Ovary (tissue), 9 donors: ENCODE measurements around the gene RNLS. TPM values are rescaled to one million over a fixed set of nuclear protein-coding genes. Genes with fewer than 3 reads are reported as not detected.

Source experiments
- DNase-seq, 5 donors: peaks; one replicate each; pipeline ENCODE4 v3.0.0-alpha.2; 2019 to 2020
- H3K27ac ChIP-seq, 2 donors: fragments of 200-600 bp; one replicate each; pipeline versions ENCODE4 v1.5.1 to v1.8.0; 2019 to 2022
- H3K27me3 ChIP-seq: fragments of 200-600 bp; one replicate; pipeline ENCODE4 v1.8.0; 2022
- H3K36me3 ChIP-seq: fragments of 200-600 bp; sonication (generic); one replicate; pipeline ENCODE4 v1.5.1; 2019
- H3K4me1 ChIP-seq: one replicate; pipeline ENCODE4 v1.8.1; 2013; ENCODE audit warnings: mild to moderate bottlenecking, moderate library complexity; ENCODE audit not compliant: insufficient read depth
- H3K4me3 ChIP-seq: fragments of 200-600 bp; sonication (generic); one replicate; pipeline ENCODE4 v1.5.1; 2017
- H3K9me3 ChIP-seq, 2 donors: fragments of 200-600 bp in 1 of 2; sonication (generic) in 1 of 2; one replicate each; pipeline versions ENCODE4 v1.5.1 to v1.8.1; 2013 to 2019; ENCODE audit warnings: mild to moderate bottlenecking in 1 of 2, moderate library complexity in 1 of 2
- EP300 ChIP-seq: sonication (generic); formaldehyde crosslinking; IDR thresholded peaks from one replicate; pipeline ENCODE4 v1.6.1; 2017; ENCODE audit warnings: antibody characterized with exemption
- POLR2A ChIP-seq: fragments of 450-650 bp; IDR thresholded peaks from one replicate; pipeline ENCODE4 v1.6.1; 2017; ENCODE audit warnings: antibody characterized with exemption, mild to moderate bottlenecking, moderate library complexity
- WGBS, 3 donors: extraction: QIAGEN DNeasy Blood & Tissue Kit in 1 of 3; methylation state at CpG; one replicate each; pipeline versions ENCODE4 v1.1.5 to v1.1.7; 2013 to 2017; 5-methylcytosine and 5-hydroxymethylcytosine counted together
- intact Hi-C, 4 donors: fragments of 100-400 bp; cut with DNase I; formaldehyde crosslinking; loops; one replicate each; pipeline versions ENCODE4 v1.11.0 to v1.15.1; 2022 to 2023
- polyA plus RNA-seq, 2 donors: library from polyadenylated mRNA; stranded (reverse); fragments of 200-250 nt in 1 of 2; fragments of 350-450 nt in 1 of 2; fragmentation: Illumina TruSeq in 1 of 2; extraction: RNeasy Lipid Tissue Mini Kit (QIAGEN cat#74804) in 1 of 2; gene quantifications; one replicate each; pipeline ENCODE4 v1.2.3, GENCODE V29; 2013 to 2014
- total RNA-seq, 7 donors: library from RNA; depleted of rRNA in 2 of 7; stranded (reverse); fragments of >200 nt in 2 of 7; fragmentation: NEBNext Ultra II Directional in 3 of 7; extraction: Animal tissue kit (Norgen Biotek cat#: 25700) in 3 of 7; gene quantifications; one replicate each; pipeline versions ENCODE4 v1.1.0 to v1.2.4, GENCODE V29; 2016 to 2023
- TF ChIP-seq, protein P1 (sequence below), 3 donors: fragments of 450-650 bp in 2 of 3; fragments of 200-600 bp in 1 of 3; IDR thresholded peaks; one replicate each; pipeline versions ENCODE4 v1.5.1 to v1.8.0; 2016 to 2022; ENCODE audit warnings: antibody characterized with exemption in 3 of 3, mild to moderate bottlenecking in 1 of 3
- donor health status: DM: no; HTN: no; CAD: no; lungs with moderate emphysema.
- donor health status: DM: no; HTN: no; CAD: no.
- donor health status: Bipolar disorder and iron deficiency.
- donor health status: DM: yes; HTN: yes; CAD: no.
- donor health status: DM: no; HTN: no; CAD: no.
- donor health status: DM: yes; HTN: yes; CAD: no.

RNLS gene
- total and polyA plus RNA-seq, 9 donors, result 7.5 to 21.9 (median 11.8) TPM

DNA sequence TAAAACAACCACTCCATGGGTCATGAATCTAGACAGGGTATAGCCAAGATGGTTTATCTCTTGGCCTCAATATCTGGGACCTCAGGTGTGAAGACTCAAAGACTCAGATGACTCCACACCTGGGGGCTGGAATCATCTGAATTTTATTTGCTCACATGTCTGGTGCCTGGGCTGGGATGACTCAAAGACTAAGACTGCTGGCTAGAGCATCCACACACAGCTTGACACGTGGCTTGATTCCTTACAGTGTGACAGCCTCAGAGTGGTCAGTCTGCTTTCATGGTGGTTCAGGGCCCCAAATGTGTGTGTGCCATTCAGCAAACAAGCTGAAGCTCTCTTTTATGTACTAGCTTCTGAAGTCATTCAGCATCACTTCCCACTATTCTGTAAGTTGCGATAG lies 333.7 kb downstream of the RNLS start:
- Histone ChIP-seq H3K36me3 (no peaks in the 10 kb centered on the region), H3K4me1 (peaks cover 4% of the 10 kb centered on the region), H3K27me3 (no peaks in the 10 kb centered on the region), H3K4me3 (no peak overlapping the region), H3K9me3 (no peaks in the 10 kb centered on the region), H3K27ac (no peak overlapping the region)
- TF ChIP-seq, protein P1, sequence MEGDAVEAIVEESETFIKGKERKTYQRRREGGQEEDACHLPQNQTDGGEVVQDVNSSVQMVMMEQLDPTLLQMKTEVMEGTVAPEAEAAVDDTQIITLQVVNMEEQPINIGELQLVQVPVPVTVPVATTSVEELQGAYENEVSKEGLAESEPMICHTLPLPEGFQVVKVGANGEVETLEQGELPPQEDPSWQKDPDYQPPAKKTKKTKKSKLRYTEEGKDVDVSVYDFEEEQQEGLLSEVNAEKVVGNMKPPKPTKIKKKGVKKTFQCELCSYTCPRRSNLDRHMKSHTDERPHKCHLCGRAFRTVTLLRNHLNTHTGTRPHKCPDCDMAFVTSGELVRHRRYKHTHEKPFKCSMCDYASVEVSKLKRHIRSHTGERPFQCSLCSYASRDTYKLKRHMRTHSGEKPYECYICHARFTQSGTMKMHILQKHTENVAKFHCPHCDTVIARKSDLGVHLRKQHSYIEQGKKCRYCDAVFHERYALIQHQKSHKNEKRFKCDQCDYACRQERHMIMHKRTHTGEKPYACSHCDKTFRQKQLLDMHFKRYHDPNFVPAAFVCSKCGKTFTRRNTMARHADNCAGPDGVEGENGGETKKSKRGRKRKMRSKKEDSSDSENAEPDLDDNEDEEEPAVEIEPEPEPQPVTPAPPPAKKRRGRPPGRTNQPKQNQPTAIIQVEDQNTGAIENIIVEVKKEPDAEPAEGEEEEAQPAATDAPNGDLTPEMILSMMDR (IDR thresholded peaks at IDR 0.05), result no peak
- no peak for TF ChIP-seq POLR2A
- no peak for TF ChIP-seq EP300
- WGBS, 3 donors, result 96 to 100% (median 100%) methylated on average over 2 of the region's 2 CpGs
- intact Hi-C loops, result no loop called here
- DNase-seq, result no peak

DNA sequence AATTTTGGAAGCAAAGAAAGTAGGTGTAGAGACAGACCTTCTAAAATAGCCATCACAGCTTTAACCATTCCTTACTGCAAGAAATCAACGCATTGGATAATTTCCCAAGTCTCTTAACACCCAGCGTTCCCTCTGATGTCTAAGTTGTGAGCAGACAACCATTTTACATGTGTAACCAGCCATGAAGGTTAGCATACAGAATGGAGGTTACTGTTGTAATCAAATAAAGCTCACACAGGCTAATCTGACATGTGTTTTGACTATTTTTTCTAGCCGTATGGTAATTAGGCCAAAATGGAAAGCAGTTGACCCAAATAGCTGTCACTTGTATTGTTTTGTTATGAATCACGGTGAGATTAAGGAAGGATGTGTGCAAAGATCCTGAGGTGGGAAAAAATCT lies 336.4 kb downstream of the RNLS start:
- intact Hi-C loops, result no loop called here
- no peak for TF ChIP-seq EP300
- TF ChIP-seq POLR2A, result no peak
- TF ChIP-seq, protein P1 (IDR thresholded peaks at IDR 0.05), result no peak
- Histone ChIP-seq H3K36me3 (no peaks in the 10 kb centered on the region), H3K27me3 (no peaks in the 10 kb centered on the region), H3K4me3 (no peak overlapping the region), H3K4me1 (peaks cover 7% of the 10 kb centered on the region), H3K9me3 (no peaks in the 10 kb centered on the region), H3K27ac (peak overlapping the region; percentile 16 to 36)
- no peak for DNase-seq
- WGBS, 3 donors, result 41 to 65% (median 52%) methylated on average over 4 of the region's 4 CpGs

DNA sequence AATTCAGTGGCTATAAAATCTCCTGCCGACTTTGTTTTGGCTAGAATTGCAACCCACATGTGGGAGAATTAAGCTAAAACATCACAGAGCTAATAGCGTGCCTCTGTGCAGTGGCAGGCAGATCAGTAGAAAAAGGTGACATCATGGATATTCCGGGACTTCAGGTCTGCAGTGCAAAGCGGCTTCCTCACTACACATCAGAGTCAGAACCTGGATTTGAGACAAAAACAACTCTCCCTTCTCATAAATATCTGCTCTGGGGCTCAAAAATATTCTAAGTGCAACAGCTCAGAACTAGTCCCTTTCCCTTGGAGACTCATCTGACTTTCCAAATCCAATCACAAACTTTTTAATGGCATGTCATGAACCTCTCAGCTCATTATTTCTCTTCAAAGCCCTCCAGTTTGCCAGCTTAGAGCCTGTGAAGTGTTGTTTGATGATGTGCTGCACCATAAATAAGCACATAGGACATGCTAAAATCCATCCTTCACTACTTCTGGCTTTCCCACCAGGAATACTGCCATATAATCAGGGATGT lies 337.1 kb downstream of the RNLS start:
- DNase-seq, result peak in 1 of 5 donors; percentile 19
- 7 to 10% (median 7%) methylated on average over 4 of the region's 4 CpGs for whole genome bisulfite sequencing, 3 donors
- Histone ChIP-seq H3K27ac (peak overlapping the region; percentile 16 to 36), H3K27me3 (no peaks in the 10 kb centered on the region), H3K36me3 (no peaks in the 10 kb centered on the region), H3K9me3 (no peaks in the 10 kb centered on the region), H3K4me1 (peaks cover 7% of the 10 kb centered on the region), H3K4me3 (no peak overlapping the region)
- TF ChIP-seq EP300, result no peak
- TF ChIP-seq, protein P1 (IDR thresholded peaks at IDR 0.05), result no peak
- TF ChIP-seq POLR2A, result no peak
- intact Hi-C loops, result no loop called here

DNA sequence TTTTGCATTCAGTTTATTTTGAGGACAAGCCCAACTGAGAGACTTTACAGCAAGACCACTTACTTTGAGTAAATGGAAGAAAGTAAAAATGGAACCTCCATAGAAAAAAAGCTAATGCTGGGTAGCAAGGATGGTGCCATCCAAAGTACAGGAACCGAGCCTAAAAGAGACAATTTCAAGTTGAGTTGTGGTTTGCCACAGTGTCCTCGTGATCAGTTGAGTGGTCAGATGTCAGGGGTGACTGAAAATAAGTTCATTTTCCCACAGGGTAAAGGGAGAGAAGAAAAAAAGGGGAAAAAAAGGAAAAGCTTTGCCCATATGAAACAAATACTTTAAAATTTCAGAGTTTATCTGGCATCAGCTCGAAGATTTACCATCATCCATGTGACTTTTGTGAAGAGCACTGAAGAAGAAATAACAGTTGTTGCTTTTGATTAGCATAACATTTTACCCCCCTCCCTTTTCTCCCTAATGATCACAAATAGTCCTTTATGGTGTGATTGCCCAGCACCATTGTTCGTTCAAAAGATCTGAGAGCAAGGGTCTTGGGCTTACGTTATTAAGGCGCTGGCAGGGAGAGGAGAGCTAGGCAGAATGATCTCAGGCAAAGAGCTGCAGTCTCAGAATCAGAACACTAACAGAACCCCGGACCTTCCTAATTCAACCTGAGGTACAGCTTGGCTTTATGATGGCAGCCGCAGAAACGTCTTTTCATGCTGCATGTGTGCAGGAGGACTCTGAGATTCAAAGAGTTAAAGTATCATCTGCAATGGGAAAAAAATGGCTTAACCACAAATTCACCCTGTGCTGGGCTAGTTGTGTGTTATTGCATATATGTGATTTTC lies 338.1 kb downstream of the RNLS start:
- WGBS, 3 donors, result 79 to 85% (median 81%) methylated on average over 9 of the region's 9 CpGs
- Histone ChIP-seq H3K4me1 (peaks cover 7% of the 10 kb centered on the region), H3K9me3 (no peaks in the 10 kb centered on the region), H3K4me3 (no peak overlapping the region), H3K27ac (peak overlapping the region in 1 of 2 donors; percentile 54), H3K36me3 (no peaks in the 10 kb centered on the region), H3K27me3 (no peaks in the 10 kb centered on the region)
- DNase-seq, result no peak
- TF ChIP-seq EP300, result no peak
- intact Hi-C loops, result no loop called here
